Measurements from ENCODE around the gene UBE2QL1.

DNA sequence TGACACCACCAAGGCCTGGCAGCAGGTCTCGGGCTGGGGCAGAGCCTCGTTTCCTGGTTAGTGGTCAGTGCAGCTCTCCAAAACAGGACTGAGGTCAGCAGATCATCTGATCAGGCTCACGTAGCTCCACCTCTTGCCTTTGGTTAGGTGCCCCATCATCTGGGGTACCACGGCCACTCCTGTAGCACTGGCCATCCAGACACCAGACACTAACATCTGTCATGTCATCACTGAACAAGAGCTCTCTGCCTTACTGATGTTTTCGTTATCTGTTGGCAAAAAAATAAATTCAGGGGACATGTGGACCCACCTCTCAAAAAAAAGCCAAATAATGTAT is 40.4 kb upstream of the UBE2QL1 start:
- TF ChIP-seq, protein P1, sequence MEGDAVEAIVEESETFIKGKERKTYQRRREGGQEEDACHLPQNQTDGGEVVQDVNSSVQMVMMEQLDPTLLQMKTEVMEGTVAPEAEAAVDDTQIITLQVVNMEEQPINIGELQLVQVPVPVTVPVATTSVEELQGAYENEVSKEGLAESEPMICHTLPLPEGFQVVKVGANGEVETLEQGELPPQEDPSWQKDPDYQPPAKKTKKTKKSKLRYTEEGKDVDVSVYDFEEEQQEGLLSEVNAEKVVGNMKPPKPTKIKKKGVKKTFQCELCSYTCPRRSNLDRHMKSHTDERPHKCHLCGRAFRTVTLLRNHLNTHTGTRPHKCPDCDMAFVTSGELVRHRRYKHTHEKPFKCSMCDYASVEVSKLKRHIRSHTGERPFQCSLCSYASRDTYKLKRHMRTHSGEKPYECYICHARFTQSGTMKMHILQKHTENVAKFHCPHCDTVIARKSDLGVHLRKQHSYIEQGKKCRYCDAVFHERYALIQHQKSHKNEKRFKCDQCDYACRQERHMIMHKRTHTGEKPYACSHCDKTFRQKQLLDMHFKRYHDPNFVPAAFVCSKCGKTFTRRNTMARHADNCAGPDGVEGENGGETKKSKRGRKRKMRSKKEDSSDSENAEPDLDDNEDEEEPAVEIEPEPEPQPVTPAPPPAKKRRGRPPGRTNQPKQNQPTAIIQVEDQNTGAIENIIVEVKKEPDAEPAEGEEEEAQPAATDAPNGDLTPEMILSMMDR (tag by site-specific recombination; IDR thresholded peaks at IDR 0.05), result no peak
- TF ChIP-seq MEIS1 (CRISPR knock-in tag; IDR thresholded peaks at IDR 0.05; ENCODE audit: borderline replicate concordance), result no peak
- no peak for TF ChIP-seq ZNF366 (tag by site-specific recombination; conservative IDR thresholded peaks at IDR 0.05)
- no peak for TF ChIP-seq ZNF404 (tag by site-specific recombination; IDR thresholded peaks at IDR 0.05)
- no peak for TF ChIP-seq GLIS2 (tag by site-specific recombination; IDR thresholded peaks at IDR 0.05)

Measured in HEK293 (cell line).